Loucy (cell line): ENCODE data around the gene PPP2R1B.

Source experiments
- EZH2phosphoT487 ChIP-seq: fragments of 200-600 bp; IDR thresholded peaks from 2 replicates; pipeline ENCODE4 v1.6.1; 2018; ENCODE audit warnings: antibody characterized with exemption, mild to moderate bottlenecking, moderate library complexity, borderline replicate concordance
- TF ChIP-seq, protein P1 (sequence below): fragments of 200-600 bp; sonication (generic); conservative IDR thresholded peaks from 2 replicates; pipeline ENCODE4 v1.5.1; 2014; ENCODE audit warnings: mild to moderate bottlenecking, antibody characterized with exemption, low read length

DNA sequence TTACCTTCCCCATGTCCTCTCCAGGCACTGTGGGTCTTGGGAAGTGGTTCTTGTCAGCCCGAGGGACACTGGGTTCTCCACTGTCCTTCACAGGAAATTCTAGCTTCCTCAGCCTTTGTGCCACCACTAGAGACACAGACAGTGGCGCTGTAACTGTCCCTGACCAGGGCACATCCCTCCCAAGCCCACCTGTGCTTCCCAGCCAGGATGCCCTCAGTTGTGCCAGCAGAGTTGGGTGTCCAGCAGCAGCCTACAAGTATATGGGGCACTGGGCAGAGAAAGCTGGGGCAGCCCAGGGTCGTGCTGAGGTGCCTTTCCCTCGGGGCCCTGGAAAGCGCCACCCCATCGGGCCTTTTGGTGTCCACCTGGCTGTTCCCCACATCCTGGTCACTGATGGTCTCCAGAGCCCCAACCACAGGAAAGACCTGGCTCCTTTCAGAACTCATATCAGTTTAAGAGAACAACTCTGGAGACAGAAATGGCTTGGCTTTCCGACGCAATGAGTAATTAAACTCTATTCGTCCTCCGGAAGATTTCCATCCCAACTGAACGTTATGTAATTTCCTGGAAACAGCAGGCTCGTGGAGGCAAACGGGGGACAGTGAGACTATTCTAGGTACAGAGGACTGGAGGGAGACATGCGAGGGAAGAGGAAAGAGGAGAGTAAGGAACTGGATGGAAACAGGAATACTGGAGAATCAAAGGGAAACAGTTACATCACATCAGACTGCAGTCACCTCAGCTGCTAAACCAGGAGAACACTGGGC lies 28.6 kb downstream of the PPP2R1B start:
- TF ChIP-seq, protein P1, sequence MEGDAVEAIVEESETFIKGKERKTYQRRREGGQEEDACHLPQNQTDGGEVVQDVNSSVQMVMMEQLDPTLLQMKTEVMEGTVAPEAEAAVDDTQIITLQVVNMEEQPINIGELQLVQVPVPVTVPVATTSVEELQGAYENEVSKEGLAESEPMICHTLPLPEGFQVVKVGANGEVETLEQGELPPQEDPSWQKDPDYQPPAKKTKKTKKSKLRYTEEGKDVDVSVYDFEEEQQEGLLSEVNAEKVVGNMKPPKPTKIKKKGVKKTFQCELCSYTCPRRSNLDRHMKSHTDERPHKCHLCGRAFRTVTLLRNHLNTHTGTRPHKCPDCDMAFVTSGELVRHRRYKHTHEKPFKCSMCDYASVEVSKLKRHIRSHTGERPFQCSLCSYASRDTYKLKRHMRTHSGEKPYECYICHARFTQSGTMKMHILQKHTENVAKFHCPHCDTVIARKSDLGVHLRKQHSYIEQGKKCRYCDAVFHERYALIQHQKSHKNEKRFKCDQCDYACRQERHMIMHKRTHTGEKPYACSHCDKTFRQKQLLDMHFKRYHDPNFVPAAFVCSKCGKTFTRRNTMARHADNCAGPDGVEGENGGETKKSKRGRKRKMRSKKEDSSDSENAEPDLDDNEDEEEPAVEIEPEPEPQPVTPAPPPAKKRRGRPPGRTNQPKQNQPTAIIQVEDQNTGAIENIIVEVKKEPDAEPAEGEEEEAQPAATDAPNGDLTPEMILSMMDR: no peak
- no peak for TF ChIP-seq EZH2phosphoT487
